Natural killer cell (primary cell): ENCODE data around the gene PIGQ. TPM values are rescaled to one million over a fixed set of nuclear protein-coding genes. Genes with fewer than 3 reads are reported as not detected.

ENCODE experiments used
- ATAC-seq, 3 donors: fragments of 150-1000 bp in 2 of 3; fragments of 200-7000 bp in 1 of 3; cut with Tn5 transposase; 1 replicate in 1 of 3; 2 replicates in 2 of 3; pipeline ENCODE4 v1.10.0; 2021; ENCODE audit warnings: mild to moderate bottlenecking in 2 of 3, moderate library complexity in 2 of 3
- DNase-seq, 2 donors: peaks; one replicate each; pipeline versions ENCODE4 v3.0.0 to v3.0.0-alpha.2; 2013 to 2021; ENCODE audit warnings: mixed read lengths in 1 of 2
- H3K27ac ChIP-seq: one replicate; pipeline ENCODE4 v1.5.1; 2013; ENCODE audit warnings: mild to moderate bottlenecking, low read length
- H3K27me3 ChIP-seq: one replicate; pipeline ENCODE4 v1.6.1; 2013; ENCODE audit warnings: low read length; ENCODE audit not compliant: control insufficient read depth, insufficient read depth
- H3K36me3 ChIP-seq: one replicate; pipeline ENCODE4 v1.6.1; 2013; ENCODE audit warnings: low read length; ENCODE audit not compliant: control insufficient read depth, insufficient read depth
- H3K4me1 ChIP-seq: one replicate; pipeline ENCODE4 v1.6.1; 2013; ENCODE audit warnings: low read length; ENCODE audit not compliant: control insufficient read depth, insufficient read depth
- H3K4me3 ChIP-seq: one replicate; pipeline ENCODE4 v1.5.1; 2013; ENCODE audit warnings: low read length
- H3K9me3 ChIP-seq: one replicate; pipeline ENCODE4 v1.6.1; 2013; ENCODE audit warnings: low read length; ENCODE audit not compliant: control insufficient read depth, insufficient read depth
- H3K27ac Mint-ChIP-seq, 2 donors: one replicate each; pipeline ENCODE4 v1.8.0; 2022; ENCODE audit warnings: mild to moderate bottlenecking in 2 of 2, mixed read lengths in 2 of 2, moderate library complexity in 1 of 2
- H3K27me3 Mint-ChIP-seq, 2 donors: one replicate each; pipeline ENCODE4 v1.8.0; 2022; ENCODE audit warnings: low read depth in 2 of 2, mixed read lengths in 2 of 2
- H3K36me3 Mint-ChIP-seq: one replicate; pipeline ENCODE4 v1.8.0; 2022; ENCODE audit warnings: mixed read lengths
- H3K4me1 Mint-ChIP-seq, 2 donors: one replicate each; pipeline ENCODE4 v1.8.0; 2022; ENCODE audit warnings: mixed read lengths in 2 of 2
- H3K4me3 Mint-ChIP-seq: one replicate; pipeline ENCODE4 v1.8.0; 2022; ENCODE audit warnings: mild to moderate bottlenecking, moderate library complexity, mixed read lengths
- H3K9me3 Mint-ChIP-seq, 2 donors: one replicate each; pipeline ENCODE4 v1.8.0; 2022; ENCODE audit warnings: mixed read lengths in 2 of 2
- CTCF ChIP-seq: fragments of 200-600 bp; IDR thresholded peaks from one replicate; pipeline ENCODE4 v1.8.0; 2022; ENCODE audit warnings: antibody characterized with exemption
- WGBS: methylation state at CpG from one replicate; pipeline ENCODE4 v1.1.7; 2013; ENCODE audit warnings: missing lambda C conversion rate; ENCODE audit not compliant: insufficient coverage; 5-methylcytosine and 5-hydroxymethylcytosine counted together
- intact Hi-C: fragments of 100-400 bp; cut with micrococcal nuclease; formaldehyde crosslinking; loops from one replicate; pipeline ENCODE4 v1.14.2; 2022
- total RNA-seq, 4 donors: library from RNA; stranded (reverse); fragments of 120-200 nt in 1 of 4; gene quantifications; one replicate each; pipeline versions ENCODE4 v1.2.3 to v1.2.4, GENCODE V29; 2013 to 2022

PIGQ gene
- total RNA-seq, 3 donors from 2014 or later (not counting 1 experiment from before 2014, with no cell fraction given): 27.6 to 40.5 (median 37.0) TPM

- ATAC-seq (no peak), DNase-seq (no peak)
- TF ChIP-seq CTCF: no peak
- intact Hi-C loops: no loop called here
- Histone ChIP-seq H3K4me3 (no peak overlapping the region), H3K9me3 (no peaks in the 10 kb centered on the region), H3K4me1 (peaks cover 26% of the 10 kb centered on the region), H3K36me3 (no peaks in the 10 kb centered on the region), H3K27ac (no peak overlapping the region), H3K27me3 (no peaks in the 10 kb centered on the region)
- WGBS: 92% methylated on average over 14 of the region's 14 CpGs
- peak overlapping the region; percentile 13 for H3K4me3 Mint-ChIP-seq
- peaks cover 11 to 31% of the 10 kb centered on the region in 2 donors for H3K4me1 Mint-ChIP-seq
- no peaks in the 10 kb centered on the region for H3K36me3 Mint-ChIP-seq
- no peaks in the 10 kb centered on the region for H3K9me3 Mint-ChIP-seq
- H3K27me3 Mint-ChIP-seq: no peaks in the 10 kb centered on the region
- H3K27ac Mint-ChIP-seq: peak overlapping the region in 1 of 2 donors; percentile 53
Measured at GRCh38 chr16:586645-587590, 17.1 kb downstream of the PIGQ start.

GRCh38 chr16:588639-588888, 18.8 kb downstream of the PIGQ start:
- DNase-seq (peak; percentile 58 to 85), ATAC-seq (peak; percentile 7 to 27 (median 26))
- intact Hi-C loops: no loop called here
- Mint-ChIP-seq H3K27me3 (no peaks in the 10 kb centered on the region), H3K4me3 (peak overlapping the region; percentile 92), H3K36me3 (no peaks in the 10 kb centered on the region), H3K9me3 (no peaks in the 10 kb centered on the region), H3K27ac (peak overlapping the region; percentile 98 to 99), H3K4me1 (peaks cover 15 to 42% of the 10 kb centered on the region in 2 donors)
- TF ChIP-seq CTCF: no peak
- WGBS: under 1% methylated on average over 21 of the region's 21 CpGs
- H3K27me3 ChIP-seq: no peaks in the 10 kb centered on the region
- peaks cover 43% of the 10 kb centered on the region for H3K4me1 ChIP-seq
- no peaks in the 10 kb centered on the region for H3K9me3 ChIP-seq
- H3K27ac ChIP-seq: peak overlapping the region; percentile 96
- H3K4me3 ChIP-seq: peak overlapping the region; percentile 69
- H3K36me3 ChIP-seq: no peaks in the 10 kb centered on the region

GRCh38 chr16:588889-589657, 19.3 kb downstream of the PIGQ start:
- Mint-ChIP-seq H3K4me1 (peaks cover 17 to 45% of the 10 kb centered on the region in 2 donors), H3K36me3 (no peaks in the 10 kb centered on the region), H3K4me3 (peak overlapping the region; percentile 99), H3K27ac (peak overlapping the region; percentile 98 to 99), H3K9me3 (no peaks in the 10 kb centered on the region), H3K27me3 (no peaks in the 10 kb centered on the region)
- no peaks in the 10 kb centered on the region for H3K9me3 ChIP-seq
- H3K4me1 ChIP-seq: peaks cover 45% of the 10 kb centered on the region
- WGBS: under 1% methylated on average over 107 of the region's 107 CpGs
- ATAC-seq (peak; percentile 75 to 87 (median 75)), DNase-seq (peak; percentile 98 to 100)
- no peak for TF ChIP-seq CTCF
- intact Hi-C loops: loop anchor here (1.0 kb wide), 4 partner anchors 19 to 164 kb away; partner anchors contain the start of genes CAPN15, METTL26 and RAB11FIP3
- no peaks in the 10 kb centered on the region for H3K36me3 ChIP-seq
- peak overlapping the region; percentile 96 for H3K27ac ChIP-seq
- peak overlapping the region; percentile 69 for H3K4me3 ChIP-seq
- H3K27me3 ChIP-seq: no peaks in the 10 kb centered on the region
